ENCODE results near the gene C8A. TPM values are rescaled to one million over a fixed set of nuclear protein-coding genes. Genes with fewer than 3 reads are reported as not detected.

Gene C8A
- total and polyA plus RNA-seq, 4 experiments from 2014 or later, result not detected

DNA sequence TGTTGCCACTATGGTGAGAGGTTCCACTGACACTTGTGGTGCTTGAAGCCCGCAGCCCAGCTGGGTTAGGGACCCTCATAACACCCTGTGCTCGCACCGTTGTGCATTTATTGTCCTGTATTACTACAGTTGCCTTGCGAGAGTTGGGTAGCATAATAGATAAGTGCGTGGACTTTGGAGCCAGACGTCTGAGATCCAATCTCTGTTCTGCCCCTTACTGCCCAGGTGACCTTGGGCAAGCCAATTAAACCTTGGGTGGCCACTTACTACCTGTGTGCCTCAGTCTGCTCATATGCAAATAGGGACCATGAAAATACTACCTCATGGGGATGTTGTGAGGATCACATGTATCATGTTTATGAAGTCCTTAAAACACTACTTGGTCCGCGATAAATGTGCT lies 97.9 kb downstream of the C8A start:
- peaks cover 0 to 2% (median 0%) of the 10 kb centered on the region in 8 donors for H3K9me3 Mint-ChIP-seq
- H3K4me1 Mint-ChIP-seq, result no peaks in the 10 kb centered on the region
- H3K4me3 Mint-ChIP-seq, result no peak overlapping the region
- H3K27me3 Mint-ChIP-seq, result peaks cover under 1 to 5% of the 10 kb centered on the region in 2 donors
- no peak overlapping the region for H3K27ac Mint-ChIP-seq
- ChIA-PET CTCF (ENCODE audit: partially characterized antibody) (no interaction called here), POLR2A (ENCODE audit: partially characterized antibody) (no interaction called here)
- H3K27me3 ChIP-seq (ENCODE audit: insufficient read depth, low read length), result no peaks in the 10 kb centered on the region
- H3K36me3 ChIP-seq (ENCODE audit: insufficient read depth, low read length), result no peaks in the 10 kb centered on the region
- H3K36me3 Mint-ChIP-seq, result no peaks in the 10 kb centered on the region
- no peaks in the 10 kb centered on the region for H3K9me3 ChIP-seq (ENCODE audit: control insufficient read depth in 1 of 2, low read length in 2 of 2)
- H3K27ac ChIP-seq (ENCODE audit: low read depth, low read length), result no peak overlapping the region
- intact Hi-C loops (cut with micrococcal nuclease), result no loop called here
- no peaks in the 10 kb centered on the region for H3K4me1 ChIP-seq (ENCODE audit: insufficient read depth, low read length)
- H3K4me3 ChIP-seq (ENCODE audit: low read length in 2 of 2), result no peak overlapping the region
- no peak for DNase-seq

- DNase-seq, result no peak
- no peaks in the 10 kb centered on the region for H3K36me3 Mint-ChIP-seq
- no peak overlapping the region for H3K27ac ChIP-seq (ENCODE audit: low read depth, low read length)
- H3K36me3 ChIP-seq (ENCODE audit: insufficient read depth, low read length), result no peaks in the 10 kb centered on the region
- H3K27me3 Mint-ChIP-seq, result peaks cover 2 to 6% of the 10 kb centered on the region in 2 donors
- H3K4me1 Mint-ChIP-seq, result no peaks in the 10 kb centered on the region
- H3K9me3 Mint-ChIP-seq, result peaks cover 0 to 2% (median 0%) of the 10 kb centered on the region in 8 donors
- ChIA-PET POLR2A (ENCODE audit: partially characterized antibody) (no interaction called here), CTCF (ENCODE audit: partially characterized antibody) (no interaction called here)
- H3K4me1 ChIP-seq (ENCODE audit: insufficient read depth, low read length), result no peaks in the 10 kb centered on the region
- H3K27ac Mint-ChIP-seq, result no peak overlapping the region
- intact Hi-C loops (cut with micrococcal nuclease), result no loop called here
- no peaks in the 10 kb centered on the region for H3K9me3 ChIP-seq (ENCODE audit: control insufficient read depth in 1 of 2, low read length in 2 of 2)
- H3K27me3 ChIP-seq (ENCODE audit: insufficient read depth, low read length), result no peaks in the 10 kb centered on the region
- H3K4me3 Mint-ChIP-seq, result no peak overlapping the region
- H3K4me3 ChIP-seq (ENCODE audit: low read length in 2 of 2), result no peak overlapping the region
Observed at GRCh38 chr1:56953386-56953785, 98.8 kb downstream of the C8A start.

GRCh38 chr1:56954664-56955063 lies 100.1 kb downstream of the C8A start:
- Mint-ChIP-seq H3K4me1 (no peaks in the 10 kb centered on the region), H3K36me3 (no peaks in the 10 kb centered on the region), H3K27me3 (peaks cover 2 to 6% of the 10 kb centered on the region in 2 donors), H3K9me3 (peaks cover 0 to 2% (median 0%) of the 10 kb centered on the region in 8 donors), H3K4me3 (no peak overlapping the region), H3K27ac (no peak overlapping the region)
- Histone ChIP-seq H3K27ac (ENCODE audit: low read depth, low read length) (no peak overlapping the region), H3K9me3 (ENCODE audit: control insufficient read depth in 1 of 2, low read length in 2 of 2) (no peaks in the 10 kb centered on the region), H3K36me3 (ENCODE audit: insufficient read depth, low read length) (no peaks in the 10 kb centered on the region), H3K27me3 (ENCODE audit: insufficient read depth, low read length) (no peaks in the 10 kb centered on the region), H3K4me3 (ENCODE audit: low read length in 2 of 2) (no peak overlapping the region), H3K4me1 (ENCODE audit: insufficient read depth, low read length) (no peaks in the 10 kb centered on the region)
- no peak for DNase-seq
- CTCF ChIA-PET (ENCODE audit: partially characterized antibody), result no interaction called here
- POLR2A ChIA-PET (ENCODE audit: partially characterized antibody), result no interaction called here
- intact Hi-C loops (cut with micrococcal nuclease), result no loop called here

DNA sequence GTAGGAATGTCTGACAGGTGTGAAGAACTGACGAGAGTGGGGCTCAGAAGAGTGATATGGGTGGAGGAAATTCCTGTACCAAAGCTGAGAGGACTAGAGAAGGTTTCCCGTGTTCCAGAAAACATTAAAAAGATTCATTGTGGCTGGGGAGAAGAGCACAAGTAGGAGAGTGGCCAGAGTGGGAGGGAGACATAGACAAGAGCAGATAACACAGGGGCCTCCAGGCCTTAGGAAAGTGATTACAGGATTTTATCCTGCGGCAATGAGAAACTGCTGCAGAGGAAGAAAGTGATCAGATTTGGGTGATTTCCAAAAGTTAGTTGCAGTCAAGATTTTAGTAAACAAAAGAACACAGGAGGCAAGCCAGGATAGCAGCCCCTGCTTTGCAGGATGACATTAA lies 103.3 kb downstream of the C8A start:
- DNase-seq, result no peak
- CTCF ChIA-PET (ENCODE audit: partially characterized antibody), result no interaction called here
- POLR2A ChIA-PET (ENCODE audit: partially characterized antibody), result no interaction called here
- Histone ChIP-seq H3K27ac (ENCODE audit: low read depth, low read length) (no peak overlapping the region), H3K4me1 (ENCODE audit: insufficient read depth, low read length) (no peaks in the 10 kb centered on the region), H3K9me3 (ENCODE audit: control insufficient read depth in 1 of 2, low read length in 2 of 2) (no peaks in the 10 kb centered on the region), H3K36me3 (ENCODE audit: insufficient read depth, low read length) (no peaks in the 10 kb centered on the region), H3K27me3 (ENCODE audit: insufficient read depth, low read length) (no peaks in the 10 kb centered on the region), H3K4me3 (ENCODE audit: low read length in 2 of 2) (no peak overlapping the region)
- H3K27ac Mint-ChIP-seq, result no peak overlapping the region
- H3K9me3 Mint-ChIP-seq, result peaks cover 0 to 2% (median 0%) of the 10 kb centered on the region in 8 donors
- H3K4me1 Mint-ChIP-seq, result no peaks in the 10 kb centered on the region
- H3K27me3 Mint-ChIP-seq, result peaks cover 2 to 7% of the 10 kb centered on the region in 2 donors
- no peaks in the 10 kb centered on the region for H3K36me3 Mint-ChIP-seq
- intact Hi-C loops (cut with micrococcal nuclease), result no loop called here
- no peak overlapping the region for H3K4me3 Mint-ChIP-seq

- intact Hi-C loops (cut with micrococcal nuclease), result no loop called here
Observed at GRCh38 chr1:56958526-56958925, 103.9 kb downstream of the C8A start.

DNA sequence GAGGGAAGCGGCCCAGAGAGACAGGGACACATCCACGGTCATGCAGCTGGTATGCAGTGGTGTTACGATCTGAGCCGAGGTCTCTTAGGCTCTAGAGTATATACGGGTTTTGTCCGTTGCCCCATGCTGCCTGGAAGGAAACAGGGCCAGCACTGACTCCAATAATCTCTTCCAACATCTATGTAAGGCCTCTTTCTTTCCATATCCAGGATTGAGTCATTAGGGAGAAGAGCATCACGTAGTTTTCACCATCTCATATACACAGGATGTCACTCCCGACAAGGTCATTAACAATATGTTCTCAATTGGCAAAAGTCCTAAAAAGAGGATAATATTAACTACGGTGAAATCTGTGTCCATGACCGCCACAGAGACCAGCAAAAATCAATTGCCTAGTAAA lies 106.8 kb downstream of the C8A start:
- Histone ChIP-seq H3K9me3 (ENCODE audit: control insufficient read depth in 1 of 2, low read length in 2 of 2) (no peaks in the 10 kb centered on the region), H3K36me3 (ENCODE audit: insufficient read depth, low read length) (no peaks in the 10 kb centered on the region), H3K27me3 (ENCODE audit: insufficient read depth, low read length) (no peaks in the 10 kb centered on the region), H3K4me1 (ENCODE audit: insufficient read depth, low read length) (no peaks in the 10 kb centered on the region), H3K27ac (ENCODE audit: low read depth, low read length) (no peak overlapping the region), H3K4me3 (ENCODE audit: low read length in 2 of 2) (no peak overlapping the region)
- Mint-ChIP-seq H3K4me1 (no peaks in the 10 kb centered on the region), H3K4me3 (no peak overlapping the region), H3K9me3 (peaks cover 0 to 2% (median 0%) of the 10 kb centered on the region in 8 donors), H3K27ac (no peak overlapping the region), H3K27me3 (peaks cover 5 to 7% of the 10 kb centered on the region in 2 donors), H3K36me3 (no peaks in the 10 kb centered on the region)
- intact Hi-C loops (cut with micrococcal nuclease), result no loop called here
- CTCF ChIA-PET (ENCODE audit: partially characterized antibody), result no interaction called here
- POLR2A ChIA-PET (ENCODE audit: partially characterized antibody), result no interaction called here
- no peak for DNase-seq

More at GRCh38 chr1:56958526-56958925, 103.9 kb downstream of the C8A start:
- no peaks in the 10 kb centered on the region for H3K27me3 ChIP-seq (ENCODE audit: insufficient read depth, low read length)
- no peak overlapping the region for H3K4me3 Mint-ChIP-seq
- DNase-seq, result no peak
- H3K4me1 ChIP-seq (ENCODE audit: insufficient read depth, low read length), result no peaks in the 10 kb centered on the region
- no peak overlapping the region for H3K27ac Mint-ChIP-seq
- no peak overlapping the region for H3K4me3 ChIP-seq (ENCODE audit: low read length in 2 of 2)
- no peaks in the 10 kb centered on the region for H3K36me3 Mint-ChIP-seq
- H3K9me3 ChIP-seq (ENCODE audit: control insufficient read depth in 1 of 2, low read length in 2 of 2), result no peaks in the 10 kb centered on the region
- ChIA-PET POLR2A (ENCODE audit: partially characterized antibody) (no interaction called here), CTCF (ENCODE audit: partially characterized antibody) (no interaction called here)
- no peak overlapping the region for H3K27ac ChIP-seq (ENCODE audit: low read depth, low read length)
- H3K9me3 Mint-ChIP-seq, result peaks cover 0 to 2% (median 0%) of the 10 kb centered on the region in 8 donors
- H3K36me3 ChIP-seq (ENCODE audit: insufficient read depth, low read length), result no peaks in the 10 kb centered on the region
- no peaks in the 10 kb centered on the region for H3K4me1 Mint-ChIP-seq
- peaks cover 2 to 7% of the 10 kb centered on the region in 2 donors for H3K27me3 Mint-ChIP-seq

DNA sequence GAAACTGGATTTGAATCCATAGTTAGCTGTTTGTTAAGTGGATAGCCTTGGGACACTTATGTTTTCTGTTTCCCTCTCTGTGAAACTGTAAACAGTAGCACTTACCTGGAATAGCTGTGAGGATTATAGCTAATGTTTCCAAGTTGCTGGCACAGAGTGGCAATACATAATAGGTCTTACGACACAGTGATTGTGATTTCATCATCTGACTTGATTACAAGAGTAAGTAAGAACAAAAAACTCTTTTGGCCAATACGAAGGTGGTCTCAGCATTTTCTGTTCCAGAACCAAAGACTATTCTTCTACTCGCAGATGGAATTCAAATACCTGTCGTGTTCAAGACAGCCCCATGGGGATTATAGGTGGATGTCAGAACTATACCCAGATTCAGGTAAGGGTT lies 109.1 kb downstream of the C8A start:
- Histone ChIP-seq H3K27ac (ENCODE audit: low read depth, low read length) (no peak overlapping the region), H3K4me3 (ENCODE audit: low read length in 2 of 2) (no peak overlapping the region), H3K4me1 (ENCODE audit: insufficient read depth, low read length) (no peaks in the 10 kb centered on the region), H3K27me3 (ENCODE audit: insufficient read depth, low read length) (no peaks in the 10 kb centered on the region), H3K36me3 (ENCODE audit: insufficient read depth, low read length) (no peaks in the 10 kb centered on the region), H3K9me3 (ENCODE audit: control insufficient read depth in 1 of 2, low read length in 2 of 2) (no peaks in the 10 kb centered on the region)
- Mint-ChIP-seq H3K4me1 (no peaks in the 10 kb centered on the region), H3K27me3 (peaks cover 4 to 5% of the 10 kb centered on the region in 2 donors), H3K36me3 (no peaks in the 10 kb centered on the region), H3K27ac (no peak overlapping the region), H3K4me3 (no peak overlapping the region), H3K9me3 (peaks cover 0 to 2% (median under 1%) of the 10 kb centered on the region in 8 donors)
- CTCF ChIA-PET (ENCODE audit: partially characterized antibody), result no interaction called here
- intact Hi-C loops (cut with micrococcal nuclease), result no loop called here
- POLR2A ChIA-PET (ENCODE audit: partially characterized antibody), result no interaction called here
- no peak for DNase-seq

Measured in CD4-positive, alpha-beta memory T cell (primary cell).